Kidney capillary endothelial cell (primary cell): Measurements from ENCODE around the gene KIF19.

Experiments used
- DNase-seq: peaks from one replicate; pipeline ENCODE4 v3.0.0-alpha.2; 2018; ENCODE audit warnings: low spot score

KIF19 gene

GRCh38 chr17:74305865-74306654 lies 20.0 kb upstream of the KIF19 start:
- peak; percentile 44 for DNase-seq

- peak; percentile 77 for DNase-seq
Measured at GRCh38 chr17:74307984-74308773, 17.8 kb upstream of the KIF19 start.

- no peak for DNase-seq
Measured at GRCh38 chr17:74309902-74310301, 16.1 kb upstream of the KIF19 start.

GRCh38 chr17:74314877-74315276 lies 11.1 kb upstream of the KIF19 start:
- no peak for DNase-seq

- no peak for DNase-seq
Measured at GRCh38 chr17:74316220-74316619, 9.8 kb upstream of the KIF19 start.

GRCh38 chr17:74317071-74317470 lies 9.0 kb upstream of the KIF19 start:
- no peak for DNase-seq

- no peak for DNase-seq
Measured at GRCh38 chr17:74318391-74318790, 7.6 kb upstream of the KIF19 start.

GRCh38 chr17:74324521-74324920 lies 1.5 kb upstream of the KIF19 start:
- DNase-seq, result no peak

GRCh38 chr17:74325376-74325742 lies 667 bp upstream of the KIF19 start:
- DNase-seq, result no peak

- no peak for DNase-seq
Measured at GRCh38 chr17:74326506-74326905, 480 bp downstream of the KIF19 start.

- DNase-seq, result no peak
Measured at GRCh38 chr17:74328487-74328886, 2.5 kb downstream of the KIF19 start.

- DNase-seq, result no peak
Measured at GRCh38 chr17:74329378-74329777, 3.4 kb downstream of the KIF19 start.

GRCh38 chr17:74330446-74330845 lies 4.4 kb downstream of the KIF19 start:
- no peak for DNase-seq

GRCh38 chr17:74332017-74332650 lies 6.1 kb downstream of the KIF19 start:
- DNase-seq, result no peak

- no peak for DNase-seq
Measured at GRCh38 chr17:74332763-74333283, 6.8 kb downstream of the KIF19 start.

GRCh38 chr17:74334393-74335039 lies 8.5 kb downstream of the KIF19 start:
- DNase-seq, result no peak

GRCh38 chr17:74335529-74336062 lies 9.6 kb downstream of the KIF19 start:
- DNase-seq, result no peak

GRCh38 chr17:74336307-74336706 lies 10.3 kb downstream of the KIF19 start:
- DNase-seq, result no peak

- no peak for DNase-seq
Measured at GRCh38 chr17:74337834-74338500, 11.9 kb downstream of the KIF19 start.

- no peak for DNase-seq
Measured at GRCh38 chr17:74339537-74340195, 13.6 kb downstream of the KIF19 start.
